ENCODE results near the gene RALGDS. TPM values are rescaled to one million over a fixed set of nuclear protein-coding genes. Genes with fewer than 3 reads are reported as not detected.

The RALGDS gene
- total RNA-seq, 1 experiment from 2014 or later: 36.1 TPM

GRCh38 chr9:133088756-133089155 is 32.3 kb downstream of the RALGDS start:
- ChIA-PET CTCF (no interaction called here), POLR2A (no interaction called here), RAD21 (ENCODE audit: low non-redundant PET in 1 of 2, low total read pairs in 2 of 2, uncharacterized antibody in 2 of 2, unreplicated experiment in 2 of 2) (no interaction called here)
- no peak overlapping the region for H2AFZ ChIP-seq (ENCODE audit: low read depth, low read length, poor library complexity, severe bottlenecking)
- DNase-seq (ENCODE audit: low read depth, low spot score) (no peak), ATAC-seq (no peak)
- no peak overlapping the region for H3K4me2 ChIP-seq (ENCODE audit: low read length)
- intact Hi-C loops (cut with micrococcal nuclease): no loop called here
- H3K9me2 ChIP-seq (ENCODE audit: insufficient read depth): no peaks in the 10 kb centered on the region
- no peaks in the 10 kb centered on the region for H3K4me1 ChIP-seq (ENCODE audit: control insufficient read depth in 1 of 2, insufficient read depth in 2 of 2, low read length in 2 of 2)
- no peaks in the 10 kb centered on the region for H3K36me3 ChIP-seq (ENCODE audit: control insufficient read depth in 1 of 2, insufficient read depth in 2 of 2, low read length in 2 of 2)
- H3K79me2 ChIP-seq (ENCODE audit: insufficient read depth, low read length): no peaks in the 10 kb centered on the region
- BruUV-seq (replicated peaks): no TSS peak
- H3K27ac ChIP-seq (ENCODE audit: low read depth, low read length): no peak overlapping the region
- TF ChIP-seq EZH2 (IDR thresholded peaks at IDR 0.05) (no peak), SIN3A (IDR thresholded peaks at IDR 0.05; ENCODE audit: low read depth) (no peak), CEBPB (IDR thresholded peaks at IDR 0.05; ENCODE audit: low read depth) (no peak), FOSL1 (IDR thresholded peaks at IDR 0.05; ENCODE audit: low read depth) (no peak)
- no peaks in the 10 kb centered on the region for H3K9me3 ChIP-seq (ENCODE audit: control insufficient read depth in 1 of 2, insufficient read depth in 1 of 2, low read depth in 1 of 2, low read length in 2 of 2)
- H3K4me3 ChIP-seq (replicated peaks in 1 of 2; ENCODE audit: low read depth in 1 of 2, low read length in 2 of 2): no peak overlapping the region
- no peaks in the 10 kb centered on the region for H4K20me1 ChIP-seq (ENCODE audit: insufficient read depth)
- H3K27me3 ChIP-seq (ENCODE audit: insufficient read depth, low read length): no peaks in the 10 kb centered on the region
- H3K9ac ChIP-seq (ENCODE audit: low read length): no peak overlapping the region

- Histone ChIP-seq H3K4me3 (replicated peaks in 1 of 2; ENCODE audit: low read depth in 1 of 2, low read length in 2 of 2) (no peak overlapping the region), H3K27ac (ENCODE audit: low read depth, low read length) (no peak overlapping the region), H3K9me2 (ENCODE audit: insufficient read depth) (no peaks in the 10 kb centered on the region), H4K20me1 (ENCODE audit: insufficient read depth) (no peaks in the 10 kb centered on the region), H3K4me1 (ENCODE audit: control insufficient read depth in 1 of 2, insufficient read depth in 2 of 2, low read length in 2 of 2) (no peaks in the 10 kb centered on the region), H3K27me3 (ENCODE audit: insufficient read depth, low read length) (no peaks in the 10 kb centered on the region), H3K4me2 (ENCODE audit: low read length) (no peak overlapping the region), H3K79me2 (ENCODE audit: insufficient read depth, low read length) (no peaks in the 10 kb centered on the region), H3K36me3 (ENCODE audit: control insufficient read depth in 1 of 2, insufficient read depth in 2 of 2, low read length in 2 of 2) (no peaks in the 10 kb centered on the region), H3K9ac (ENCODE audit: low read length) (no peak overlapping the region), H3K9me3 (ENCODE audit: control insufficient read depth in 1 of 2, insufficient read depth in 1 of 2, low read depth in 1 of 2, low read length in 2 of 2) (no peaks in the 10 kb centered on the region), H2AFZ (ENCODE audit: low read depth, low read length, poor library complexity, severe bottlenecking) (no peak overlapping the region)
- RAD21 ChIA-PET (ENCODE audit: low non-redundant PET in 1 of 2, low total read pairs in 2 of 2, uncharacterized antibody in 2 of 2, unreplicated experiment in 2 of 2): no interaction called here
- intact Hi-C loops (cut with micrococcal nuclease): no loop called here
- no TSS peak for BruUV-seq (replicated peaks)
- POLR2A ChIA-PET: no interaction called here
- CTCF ChIA-PET: no interaction called here
- no peak for DNase-seq (ENCODE audit: low read depth, low spot score)
- ATAC-seq: no peak
- TF ChIP-seq ZNF274 (IDR thresholded peaks at IDR 0.05; ENCODE audit: low read depth, low read length) (no peak), YY1 (IDR thresholded peaks at IDR 0.05; ENCODE audit: extremely low read depth, insufficient replicate concordance, low read depth, low read length) (no peak), REST (IDR thresholded peaks at IDR 0.05; ENCODE audit: low read depth) (no peak), ELF1 (IDR thresholded peaks at IDR 0.05; ENCODE audit: borderline replicate concordance, low read depth) (no peak), SIN3A (IDR thresholded peaks at IDR 0.05; ENCODE audit: low read depth) (no peak), TCF7L2 (IDR thresholded peaks at IDR 0.05; ENCODE audit: borderline replicate concordance, extremely low read depth, insufficient read depth, insufficient read length) (no peak), MAX (IDR thresholded peaks at IDR 0.05) (no peak), SP1 (IDR thresholded peaks at IDR 0.05; ENCODE audit: low read depth) (no peak), ATF3 (IDR thresholded peaks at IDR 0.05) (no peak), EZH2phosphoT487 (IDR thresholded peaks at IDR 0.05; ENCODE audit: borderline replicate concordance) (no peak), SRF (IDR thresholded peaks at IDR 0.05; ENCODE audit: low read depth) (no peak), EGR1 (IDR thresholded peaks at IDR 0.05; ENCODE audit: low read depth) (no peak), CTCF (IDR thresholded peaks at IDR 0.05 in 2 of 3, conservative IDR thresholded peaks at IDR 0.05 in 1 of 3; ENCODE audit: borderline replicate concordance in 1 of 3, insufficient read depth in 1 of 3, low read depth in 2 of 3, low read length in 2 of 3) (no peak)
Observed at GRCh38 chr9:133088146-133088750, 32.8 kb downstream of the RALGDS start.
